Measurements from ENCODE around the gene ZIM2. TPM values are rescaled to one million over a fixed set of nuclear protein-coding genes. Genes with fewer than 3 reads are reported as not detected.

ZIM2 gene
- total RNA-seq, 1 donor from 2014 or later = 0.74 TPM

DNA sequence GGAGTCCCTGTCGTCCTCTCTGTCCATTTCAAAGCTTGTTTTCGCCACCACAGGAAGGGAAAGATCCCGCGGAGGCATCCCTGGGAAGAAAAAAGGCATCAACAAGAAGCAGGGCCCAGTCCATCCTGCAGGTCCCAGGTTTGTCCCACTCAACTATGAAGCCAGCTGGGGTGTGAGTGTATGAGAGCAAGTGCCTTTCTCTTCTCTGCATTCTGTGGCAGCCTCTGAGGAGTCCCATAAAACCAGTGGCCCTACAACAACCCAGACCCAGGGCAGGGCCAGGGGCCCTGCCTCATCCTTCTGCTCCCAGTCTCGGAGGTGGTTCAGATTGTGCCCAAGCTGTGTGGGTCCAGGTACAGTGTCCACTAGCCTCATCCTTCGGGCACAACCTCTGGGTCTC is 18.9 kb downstream of the ZIM2 start:
- H3K4me1 ChIP-seq = no peaks in the 10 kb centered on the region
- no peak overlapping the region for H3K27ac ChIP-seq
- no peak for TF ChIP-seq POLR2AphosphoS5 (IDR thresholded peaks at IDR 0.05; ENCODE audit: insufficient read depth in 1 of 2, low read depth in 1 of 2)
- no peak for TF ChIP-seq POLR2A (IDR thresholded peaks at IDR 0.05)
- TF ChIP-seq, protein P1, sequence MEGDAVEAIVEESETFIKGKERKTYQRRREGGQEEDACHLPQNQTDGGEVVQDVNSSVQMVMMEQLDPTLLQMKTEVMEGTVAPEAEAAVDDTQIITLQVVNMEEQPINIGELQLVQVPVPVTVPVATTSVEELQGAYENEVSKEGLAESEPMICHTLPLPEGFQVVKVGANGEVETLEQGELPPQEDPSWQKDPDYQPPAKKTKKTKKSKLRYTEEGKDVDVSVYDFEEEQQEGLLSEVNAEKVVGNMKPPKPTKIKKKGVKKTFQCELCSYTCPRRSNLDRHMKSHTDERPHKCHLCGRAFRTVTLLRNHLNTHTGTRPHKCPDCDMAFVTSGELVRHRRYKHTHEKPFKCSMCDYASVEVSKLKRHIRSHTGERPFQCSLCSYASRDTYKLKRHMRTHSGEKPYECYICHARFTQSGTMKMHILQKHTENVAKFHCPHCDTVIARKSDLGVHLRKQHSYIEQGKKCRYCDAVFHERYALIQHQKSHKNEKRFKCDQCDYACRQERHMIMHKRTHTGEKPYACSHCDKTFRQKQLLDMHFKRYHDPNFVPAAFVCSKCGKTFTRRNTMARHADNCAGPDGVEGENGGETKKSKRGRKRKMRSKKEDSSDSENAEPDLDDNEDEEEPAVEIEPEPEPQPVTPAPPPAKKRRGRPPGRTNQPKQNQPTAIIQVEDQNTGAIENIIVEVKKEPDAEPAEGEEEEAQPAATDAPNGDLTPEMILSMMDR (IDR thresholded peaks at IDR 0.05) = no peak
- DNase-seq (ENCODE audit: extremely low spot score in 2 of 2) = no peak
- H3K9me3 ChIP-seq = no peaks in the 10 kb centered on the region
- intact Hi-C loops (cut with DNase I) = no loop called here
- H3K36me3 ChIP-seq = peaks cover 0 to 14% of the 10 kb centered on the region in 2 donors
- H3K27me3 ChIP-seq = no peaks in the 10 kb centered on the region
- no peak overlapping the region for H3K4me3 ChIP-seq

DNA sequence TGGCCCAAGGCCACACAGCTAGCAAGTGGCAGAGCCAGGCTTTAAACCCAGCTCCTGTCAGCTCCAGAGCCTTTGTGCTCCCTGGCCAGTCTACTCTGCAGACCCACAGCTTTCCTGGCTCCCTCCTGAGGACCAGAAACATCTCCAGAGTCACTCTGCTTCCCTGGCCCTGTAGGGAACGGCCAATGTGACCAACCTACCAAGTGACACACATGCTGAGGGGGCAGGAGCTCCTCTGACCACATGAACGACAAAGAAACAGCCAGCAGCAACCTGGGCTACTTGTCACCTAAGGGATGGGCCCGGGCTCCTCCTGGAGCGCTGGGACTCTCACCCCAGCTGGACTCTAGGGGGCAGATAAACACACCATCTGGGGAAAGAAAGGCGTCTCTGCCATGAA is 19.3 kb downstream of the ZIM2 start:
- Histone ChIP-seq H3K4me1 (no peaks in the 10 kb centered on the region), H3K27me3 (no peaks in the 10 kb centered on the region), H3K27ac (no peak overlapping the region), H3K9me3 (no peaks in the 10 kb centered on the region), H3K4me3 (no peak overlapping the region), H3K36me3 (peaks cover 0 to 15% of the 10 kb centered on the region in 2 donors)
- TF ChIP-seq POLR2AphosphoS5 (IDR thresholded peaks at IDR 0.05; ENCODE audit: insufficient read depth in 1 of 2, low read depth in 1 of 2) (no peak), POLR2A (IDR thresholded peaks at IDR 0.05) (no peak)
- TF ChIP-seq, protein P1 (IDR thresholded peaks at IDR 0.05) = no peak
- intact Hi-C loops (cut with DNase I) = no loop called here
- no peak for DNase-seq (ENCODE audit: extremely low spot score in 2 of 2)

GRCh38 chr19:56819166-56819565 is 21.4 kb downstream of the ZIM2 start:
- Histone ChIP-seq H3K9me3 (no peaks in the 10 kb centered on the region), H3K27ac (no peak overlapping the region), H3K27me3 (no peaks in the 10 kb centered on the region), H3K4me1 (no peaks in the 10 kb centered on the region), H3K36me3 (peaks cover 0 to 15% of the 10 kb centered on the region in 2 donors), H3K4me3 (no peak overlapping the region)
- intact Hi-C loops (cut with DNase I) = no loop called here
- no peak for DNase-seq (ENCODE audit: extremely low spot score in 2 of 2)
- TF ChIP-seq, protein P1 (IDR thresholded peaks at IDR 0.05) = no peak
- TF ChIP-seq POLR2A (IDR thresholded peaks at IDR 0.05) (no peak), POLR2AphosphoS5 (IDR thresholded peaks at IDR 0.05; ENCODE audit: insufficient read depth in 1 of 2, low read depth in 1 of 2) (no peak)

DNA sequence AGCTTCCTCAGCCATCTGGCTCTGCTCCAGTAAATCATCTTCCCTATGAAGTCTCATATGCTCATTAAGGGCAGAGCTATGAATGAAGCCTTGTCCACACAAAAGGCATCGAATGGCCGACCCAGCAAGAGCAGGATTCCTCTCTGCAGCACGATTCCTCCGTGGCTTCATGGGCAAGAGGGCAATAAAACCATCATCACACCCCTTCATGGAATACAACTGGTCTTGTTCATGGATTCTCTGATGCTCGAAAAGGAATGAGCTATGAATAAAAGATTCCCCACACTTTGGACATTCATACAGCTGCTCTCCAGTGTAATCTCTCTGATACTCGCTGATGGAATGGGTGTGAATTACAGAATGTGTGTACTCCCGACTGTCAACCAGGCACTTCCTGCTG is 25.9 kb downstream of the ZIM2 start:
- no peaks in the 10 kb centered on the region for H3K9me3 ChIP-seq
- no peaks in the 10 kb centered on the region for H3K27me3 ChIP-seq
- peaks cover 0 to 5% of the 10 kb centered on the region in 2 donors for H3K36me3 ChIP-seq
- no peak for DNase-seq (ENCODE audit: extremely low spot score in 2 of 2)
- intact Hi-C loops (cut with DNase I) = no loop called here
- no peak overlapping the region for H3K4me3 ChIP-seq
- TF ChIP-seq POLR2AphosphoS5 (IDR thresholded peaks at IDR 0.05; ENCODE audit: insufficient read depth in 1 of 2, low read depth in 1 of 2) (no peak), POLR2A (IDR thresholded peaks at IDR 0.05) (no peak)
- TF ChIP-seq, protein P1 (IDR thresholded peaks at IDR 0.05) = no peak
- no peak overlapping the region for H3K27ac ChIP-seq
- H3K4me1 ChIP-seq = no peaks in the 10 kb centered on the region

DNA sequence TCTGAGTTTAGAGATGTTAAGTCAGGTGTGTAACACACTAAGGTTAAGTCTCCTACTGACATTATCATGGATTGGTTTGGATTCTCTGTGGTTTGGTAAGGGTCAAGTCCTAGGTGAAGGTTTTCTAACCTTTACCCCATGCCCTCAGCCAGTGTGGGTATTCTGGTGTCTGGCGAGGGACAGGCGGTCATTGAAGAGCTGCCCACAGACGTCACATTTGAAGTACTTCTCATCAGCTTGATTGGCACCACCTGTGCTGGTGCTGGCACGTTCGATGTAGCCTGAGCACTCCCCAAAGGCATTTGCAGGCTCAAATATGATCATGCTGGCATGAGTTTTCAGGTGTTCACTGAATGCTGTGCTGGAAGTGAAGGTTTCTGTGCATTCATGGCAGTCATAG is 27.0 kb downstream of the ZIM2 start:
- H3K9me3 ChIP-seq = no peaks in the 10 kb centered on the region
- TF ChIP-seq POLR2AphosphoS5 (IDR thresholded peaks at IDR 0.05; ENCODE audit: insufficient read depth in 1 of 2, low read depth in 1 of 2) (no peak), POLR2A (IDR thresholded peaks at IDR 0.05) (no peak)
- TF ChIP-seq, protein P1 (IDR thresholded peaks at IDR 0.05) = no peak
- H3K27me3 ChIP-seq = no peaks in the 10 kb centered on the region
- intact Hi-C loops (cut with DNase I) = no loop called here
- DNase-seq (ENCODE audit: extremely low spot score in 2 of 2) = no peak
- H3K4me3 ChIP-seq = no peak overlapping the region
- no peaks in the 10 kb centered on the region for H3K4me1 ChIP-seq
- H3K36me3 ChIP-seq = peaks cover 0 to 5% of the 10 kb centered on the region in 2 donors
- no peak overlapping the region for H3K27ac ChIP-seq

All from vagina (tissue), 2 donors.